OCI-LY7 (cell line): Measurements from ENCODE around the gene NBPF15. TPM values are rescaled to one million over a fixed set of nuclear protein-coding genes. Genes with fewer than 3 reads are reported as not detected.
"Not testable (repeated sequence)": the region's sequence is repeated elsewhere in the genome, so short reads cannot be mapped to it uniquely, and the experiment has no call there.

Source experiments
- BruUV-seq: library from RNA; stranded (reverse); fragments of 400-500 nt; replicated peaks from 2 replicates; lab custom pipeline; 2021; lab: Mats Ljungman, UMichigan
- CTCF ChIA-PET: fragments of 300-600 bp; sonication (Branson Sonifier 250); formaldehyde crosslinking; loops from one replicate; lab custom pipeline; 2022; ENCODE audit warnings: antibody characterized with exemption; ENCODE audit not compliant: unreplicated experiment; lab: Charles Lee
- POLR2A ChIA-PET: fragments of 300-600 bp; sonication (Branson Sonifier 250); formaldehyde crosslinking; loops from one replicate; lab custom pipeline; 2022; ENCODE audit warnings: antibody characterized with exemption; lab: Charles Lee
- DNase-seq: peaks from one replicate; pipeline ENCODE4 v3.0.0-alpha.2; 2015; ENCODE audit warnings: low spot score
- H2AFZ ChIP-seq: fragments of 200-600 bp; sonication (generic), shearing (Covaris generic); 2 replicates; pipeline ENCODE4 v1.6.1; 2014; ENCODE audit warnings: mild to moderate bottlenecking, antibody characterized with exemption, low read length, moderate library complexity
- H3K27ac ChIP-seq: fragments of 200-600 bp; sonication (generic); 2 replicates; pipeline ENCODE4 v1.5.1; 2014; ENCODE audit warnings: mixed run types, low read depth, mild to moderate bottlenecking, moderate library complexity, low read length, inconsistent platforms; ENCODE audit not compliant: poor library complexity, severe bottlenecking
- H3K36me3 ChIP-seq: fragments of 200-600 bp; sonication (generic); 2 replicates; pipeline ENCODE4 v1.6.1; 2014; ENCODE audit warnings: mild to moderate bottlenecking, antibody characterized with exemption, low read length, moderate library complexity, mixed read lengths; ENCODE audit not compliant: insufficient read depth
- H3K4me1 ChIP-seq: fragments of 200-600 bp; sonication (generic); 2 replicates; pipeline ENCODE4 v1.5.1; 2014; ENCODE audit warnings: mild to moderate bottlenecking, low read length; ENCODE audit not compliant: insufficient read depth, poor library complexity, severe bottlenecking
- H3K4me2 ChIP-seq: fragments of 200-600 bp; sonication (generic); 2 replicates; pipeline ENCODE4 v1.6.1; 2014; ENCODE audit warnings: mild to moderate bottlenecking, low read length
- H3K4me3 ChIP-seq: fragments of 200-600 bp; sonication (generic); 2 replicates; pipeline ENCODE4 v1.5.1; 2014; ENCODE audit warnings: mild to moderate bottlenecking, low read depth, low read length; ENCODE audit not compliant: poor library complexity, severe bottlenecking
- H3K79me2 ChIP-seq: fragments of 200-600 bp; sonication (generic); 2 replicates; pipeline ENCODE4 v1.6.1; 2016; ENCODE audit warnings: low read depth, mild to moderate bottlenecking, low read length, moderate library complexity, mixed read lengths; ENCODE audit not compliant: insufficient read depth
- H3K9me2 ChIP-seq: fragments of 200-600 bp; sonication (generic); 2 replicates; pipeline ENCODE4 v1.6.1; 2016; ENCODE audit warnings: mild to moderate bottlenecking, low read length, mixed read lengths; ENCODE audit not compliant: insufficient read depth
- H3K9me3 ChIP-seq: fragments of 200-600 bp; sonication (generic); 2 replicates; pipeline ENCODE4 v1.6.1; 2014; ENCODE audit warnings: mild to moderate bottlenecking, mixed run types, low read length, mixed read lengths
- H4K20me1 ChIP-seq: fragments of 200-600 bp; sonication (generic); 2 replicates; pipeline ENCODE4 v1.6.1; 2014; ENCODE audit warnings: mild to moderate bottlenecking, antibody characterized with exemption, low read length, moderate library complexity, mixed read lengths; ENCODE audit not compliant: insufficient read depth
- intact Hi-C: fragments of 100-400 bp; cut with micrococcal nuclease; formaldehyde crosslinking; loops from one replicate; pipeline ENCODE4 v1.10.0; 2022; ENCODE audit not compliant: unreplicated experiment
- small RNA-seq: library from RNA; depleted of rRNA; stranded (forward); fragments of <200 nt; gene quantifications from one replicate; pipeline ENCODE3, GENCODE V24; 2014
- total RNA-seq, 2 experiments: library from RNA; depleted of rRNA in 1 of 2; stranded (reverse); fragments of >200 nt in 1 of 2; shearing (Covaris generic) in 1 of 2; gene quantifications; 2 replicates each; pipeline ENCODE4 v1.2.3, GENCODE V29; 2014 to 2022

The NBPF15 gene
- total RNA-seq, 2 experiments from 2014 or later = 55.3 to 91.5 TPM

DNA sequence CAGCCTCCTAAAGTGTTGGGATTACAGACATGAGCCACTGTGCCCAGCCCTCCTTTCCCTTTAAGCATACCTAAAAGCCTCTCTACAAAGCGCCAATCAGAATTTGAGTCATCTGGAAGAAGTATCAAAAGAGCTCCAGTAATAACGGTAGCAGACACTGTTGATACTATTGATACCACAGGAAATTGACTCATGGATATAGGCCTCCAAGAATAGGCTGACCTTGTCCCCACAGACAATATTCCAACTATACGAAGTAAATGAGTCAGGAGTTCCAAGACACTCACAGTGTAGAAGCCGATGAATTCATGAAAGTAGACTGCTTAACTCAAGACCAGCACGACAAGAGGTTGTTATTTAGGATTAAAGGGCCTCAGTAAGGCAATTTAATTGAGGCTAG, 58.7 kb downstream of the NBPF15 start:
- H3K4me3 ChIP-seq, H3K4me1 ChIP-seq, H3K79me2 ChIP-seq, H3K36me3 ChIP-seq, POLR2A ChIA-PET, H4K20me1 ChIP-seq, DNase-seq, CTCF ChIA-PET, H3K9me2 ChIP-seq, H3K4me2 ChIP-seq, BruUV-seq, H3K27ac ChIP-seq, H3K9me3 ChIP-seq, intact Hi-C loops, H2AFZ ChIP-seq: not testable (repeated sequence)

DNA sequence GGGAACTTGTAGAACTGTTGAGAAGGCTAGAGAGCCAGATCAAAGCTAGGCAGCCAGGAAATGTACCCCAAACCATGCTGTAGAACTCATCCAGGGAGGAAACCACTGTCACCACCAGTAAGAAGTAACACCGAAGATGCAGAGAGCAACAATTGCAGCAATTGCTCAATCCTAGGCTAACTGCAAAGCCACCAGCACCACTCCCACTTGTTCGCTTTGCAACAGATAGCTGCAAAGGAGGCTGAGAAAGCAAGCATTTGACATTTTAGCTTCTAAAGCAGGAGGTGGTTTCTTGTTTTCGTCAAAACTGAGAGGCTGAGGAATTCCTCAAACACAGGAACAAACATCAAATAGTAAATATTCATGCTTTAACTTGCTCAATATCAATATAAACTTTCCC, 89.8 kb downstream of the NBPF15 start:
- H3K36me3 ChIP-seq, H3K4me1 ChIP-seq, H2AFZ ChIP-seq, CTCF ChIA-PET, H3K27ac ChIP-seq, POLR2A ChIA-PET, H4K20me1 ChIP-seq, intact Hi-C loops, BruUV-seq, H3K79me2 ChIP-seq, H3K9me3 ChIP-seq, H3K4me3 ChIP-seq, H3K9me2 ChIP-seq, DNase-seq, H3K4me2 ChIP-seq: not testable (repeated sequence)

Small RNA genes within 50 kb of the gene (small RNA-seq; reads per million reads assigned to genes)
- not detected for gene AC246785.4
- gene RNVU1-15 = 23.4 reads per million, percentile 97 among the genes with 10 or more reads in this experiment

Other genes starting within 250 kb of the NBPF15 start
- gene PPIAL4E, start 88.0 kb downstream of the NBPF15 start, total RNA-seq (2014; rRNA removed; shearing (Covaris generic)) = not detected in 2 replicates
- gene PPIAL4E, start 88.0 kb downstream of the NBPF15 start, total RNA-seq (2022) = not detected in 2 replicates
- gene PPIAL4F, start 131.2 kb upstream of the NBPF15 start, total RNA-seq (2014; rRNA removed; shearing (Covaris generic)) = not detected in 2 replicates
- not detected in 2 replicates for gene PPIAL4F, start 131.2 kb upstream of the NBPF15 start, total RNA-seq (2022)